HFFc6 (cell line): ENCODE measurements around the gene CPPED1. TPM values are rescaled to one million over a fixed set of nuclear protein-coding genes. Genes with fewer than 3 reads are reported as not detected.

Experiments used
- DNase-seq: peaks from one replicate; pipeline ENCODE4 v3.0.0-alpha.2; 2018
- H3K27ac Mint-ChIP-seq: 2 replicates; pipeline ENCODE4 v1.8.0; 2020; ENCODE audit warnings: mild to moderate bottlenecking, mixed read lengths
- H3K27me3 Mint-ChIP-seq: 2 replicates; pipeline ENCODE4 v1.8.0; 2021; ENCODE audit warnings: mild to moderate bottlenecking, moderate library complexity, mixed read lengths; ENCODE audit not compliant: insufficient read depth
- H3K36me3 Mint-ChIP-seq: 2 replicates; pipeline ENCODE4 v1.8.0; 2021; ENCODE audit warnings: low read depth, mixed read lengths
- H3K4me1 Mint-ChIP-seq: 2 replicates; pipeline ENCODE4 v1.8.0; 2020; ENCODE audit warnings: low read depth, mixed read lengths
- H3K4me3 Mint-ChIP-seq: 2 replicates; pipeline ENCODE4 v1.8.0; 2020; ENCODE audit warnings: mild to moderate bottlenecking, moderate library complexity, mixed read lengths
- H3K9me3 Mint-ChIP-seq: 2 replicates; pipeline ENCODE4 v1.8.0; 2020; ENCODE audit warnings: mild to moderate bottlenecking, mixed read lengths
- CTCF ChIP-seq: fragments of 200-600 bp; sonication (generic); IDR thresholded peaks from 2 replicates; pipeline ENCODE4 v1.5.0; 2021; ENCODE audit warnings: antibody characterized with exemption, mild to moderate bottlenecking
- total RNA-seq, 6 experiments: library from RNA; stranded (reverse); fragmentation: NEBNext Ultra II Directional; extraction: Animal tissue kit (Norgen Biotek cat#: 25700); gene quantifications; 2 replicates in 1 of 6; 3 replicates in 5 of 6; pipeline ENCODE4 v1.2.3, GENCODE V29; 2021

Gene CPPED1
- total RNA-seq, 6 experiments from 2014 or later, result 54.6 to 66.7 (median 63.1) TPM

GRCh38 chr16:12677502-12677901 is 126.2 kb downstream of the CPPED1 start:
- H3K9me3 Mint-ChIP-seq, result no peaks in the 10 kb centered on the region
- no peak for DNase-seq
- H3K27ac Mint-ChIP-seq, result no peak overlapping the region
- peaks cover 20% of the 10 kb centered on the region for H3K36me3 Mint-ChIP-seq
- peaks cover 89% of the 10 kb centered on the region for H3K4me1 Mint-ChIP-seq
- no peak for TF ChIP-seq CTCF
- no peak overlapping the region for H3K4me3 Mint-ChIP-seq
- H3K27me3 Mint-ChIP-seq, result no peaks in the 10 kb centered on the region; the same call in 1 of the 2 replicates

- H3K4me3 Mint-ChIP-seq, result peak overlapping the region; percentile 41
- peaks cover 21% of the 10 kb centered on the region for H3K36me3 Mint-ChIP-seq
- H3K9me3 Mint-ChIP-seq, result no peaks in the 10 kb centered on the region
- TF ChIP-seq CTCF, result no peak
- H3K4me1 Mint-ChIP-seq, result peaks cover 83% of the 10 kb centered on the region
- H3K27me3 Mint-ChIP-seq, result no peaks in the 10 kb centered on the region; the same call in 1 of the 2 replicates
- peak; percentile 52 for DNase-seq
- peak overlapping the region; percentile 83 for H3K27ac Mint-ChIP-seq
Observed at GRCh38 chr16:12675852-12676251, 127.8 kb downstream of the CPPED1 start.

GRCh38 chr16:12675046-12675445 is 128.6 kb downstream of the CPPED1 start:
- Mint-ChIP-seq H3K9me3 (no peaks in the 10 kb centered on the region), H3K27me3 (no peaks in the 10 kb centered on the region; the same call in 1 of the 2 replicates), H3K36me3 (peaks cover 27% of the 10 kb centered on the region), H3K27ac (peak overlapping the region; percentile 83), H3K4me3 (peak overlapping the region; percentile 41; the same call in 1 of the 2 replicates), H3K4me1 (peaks cover 75% of the 10 kb centered on the region)
- no peak for TF ChIP-seq CTCF
- DNase-seq, result no peak

- Mint-ChIP-seq H3K4me3 (peak overlapping the region; percentile 48), H3K9me3 (no peaks in the 10 kb centered on the region), H3K27ac (peak overlapping the region; percentile 83), H3K36me3 (peaks cover 33% of the 10 kb centered on the region), H3K4me1 (peaks cover 70% of the 10 kb centered on the region), H3K27me3 (no peaks in the 10 kb centered on the region; the same call in 1 of the 2 replicates)
- no peak for DNase-seq
- TF ChIP-seq CTCF, result no peak
Observed at GRCh38 chr16:12674524-12674923, 129.2 kb downstream of the CPPED1 start.

- Mint-ChIP-seq H3K27me3 (no peaks in the 10 kb centered on the region; the same call in 1 of the 2 replicates), H3K36me3 (peaks cover 37% of the 10 kb centered on the region), H3K9me3 (peaks cover 3% of the 10 kb centered on the region; the same call in 1 of the 2 replicates), H3K4me3 (peak overlapping the region; percentile 48), H3K27ac (peak overlapping the region; percentile 83), H3K4me1 (peaks cover 66% of the 10 kb centered on the region)
- peak; percentile 82 for DNase-seq
- no peak for TF ChIP-seq CTCF
Observed at GRCh38 chr16:12674071-12674470, 129.6 kb downstream of the CPPED1 start.
